GM23338 (cell line): ENCODE results near the gene ME2.

Experiments
- CREB1 ChIP-seq: fragments of 250-450 bp; sonication (Bioruptor Pico); IDR thresholded peaks from 2 replicates; pipeline ENCODE4 v1.5.0; 2020; ENCODE audit warnings: low read depth, mild to moderate bottlenecking, moderate library complexity
- CTCF ChIP-seq, 2 experiments: fragments of 200-600 bp in 1 of 2; sonication (generic) in 1 of 2; conservative IDR thresholded peaks; 2 replicates each; pipeline versions ENCODE4 v1.5.1 to v1.6.1; 2016 to 2017; ENCODE audit warnings: antibody characterized with exemption in 2 of 2, low read depth in 2 of 2, mild to moderate bottlenecking in 2 of 2, moderate library complexity in 1 of 2
- ETS1 ChIP-seq: IDR thresholded peaks from 2 replicates; pipeline ENCODE4 v1.6.1; 2016; ENCODE audit warnings: antibody characterized with exemption
- EZH2 ChIP-seq: fragments of 200-600 bp; sonication (generic); IDR thresholded peaks from one replicate; pipeline ENCODE4 v1.8.0; 2017; ENCODE audit warnings: antibody characterized with exemption, mild to moderate bottlenecking, low read depth; ENCODE audit not compliant: unreplicated experiment
- EZH2phosphoT487 ChIP-seq: fragments of 200-600 bp; sonication (generic); IDR thresholded peaks from one replicate; pipeline ENCODE4 v1.8.1; 2018; ENCODE audit warnings: antibody characterized with exemption; ENCODE audit not compliant: unreplicated experiment
- JUNB ChIP-seq: IDR thresholded peaks from one replicate; pipeline ENCODE4 v1.6.1; 2016; ENCODE audit warnings: antibody characterized with exemption; ENCODE audit not compliant: unreplicated experiment
- NANOG ChIP-seq: IDR thresholded peaks from 2 replicates; pipeline ENCODE4 v1.6.1; 2016; ENCODE audit warnings: antibody characterized with exemption, borderline replicate concordance
- POLR2AphosphoS5 ChIP-seq: IDR thresholded peaks from 2 replicates; pipeline ENCODE4 v1.6.1; 2016; ENCODE audit warnings: antibody characterized with exemption, low read depth
- REST ChIP-seq: IDR thresholded peaks from one replicate; pipeline ENCODE4 v1.6.1; 2018; ENCODE audit warnings: antibody characterized with exemption; ENCODE audit not compliant: unreplicated experiment
- ZNF114 ChIP-seq: fragments of 250-450 bp; sonication (Bioruptor Pico); IDR thresholded peaks from 2 replicates; pipeline ENCODE4 v1.5.0; 2020; ENCODE audit warnings: mild to moderate bottlenecking, moderate library complexity
- ZNF331 ChIP-seq: fragments of 250-450 bp; sonication (Bioruptor Pico); IDR thresholded peaks from 2 replicates; pipeline ENCODE4 v1.5.0; 2020; ENCODE audit warnings: low read depth, mild to moderate bottlenecking, moderate library complexity

GRCh38 chr18:50859793-50860555 lies 18.9 kb upstream of the ME2 start:
- no peak for TF ChIP-seq CTCF (conservative IDR thresholded peaks at IDR 0.05; ENCODE audit: low read depth in 2 of 2)
- TF ChIP-seq POLR2AphosphoS5, result no peak
- TF ChIP-seq EZH2, result no peak
- no peak for TF ChIP-seq REST
- no peak for TF ChIP-seq CREB1
- no peak for TF ChIP-seq EZH2phosphoT487
- no peak for TF ChIP-seq NANOG
- TF ChIP-seq ETS1, result no peak
- no peak for TF ChIP-seq ZNF114 (CRISPR knock-in tag)
- TF ChIP-seq JUNB, result no peak
- TF ChIP-seq ZNF331 (CRISPR knock-in tag), result no peak
